HG03342 (cell line): ENCODE measurements around the gene CMTM8.

Experiments used
- ATAC-seq: cut with Tn5 transposase; IDR thresholded peaks from one replicate; pipeline ENCODE4 v1.9.1; 2021; ENCODE audit warnings: mild to moderate bottlenecking, moderate library complexity; ENCODE audit not compliant: unreplicated experiment

The CMTM8 gene

DNA sequence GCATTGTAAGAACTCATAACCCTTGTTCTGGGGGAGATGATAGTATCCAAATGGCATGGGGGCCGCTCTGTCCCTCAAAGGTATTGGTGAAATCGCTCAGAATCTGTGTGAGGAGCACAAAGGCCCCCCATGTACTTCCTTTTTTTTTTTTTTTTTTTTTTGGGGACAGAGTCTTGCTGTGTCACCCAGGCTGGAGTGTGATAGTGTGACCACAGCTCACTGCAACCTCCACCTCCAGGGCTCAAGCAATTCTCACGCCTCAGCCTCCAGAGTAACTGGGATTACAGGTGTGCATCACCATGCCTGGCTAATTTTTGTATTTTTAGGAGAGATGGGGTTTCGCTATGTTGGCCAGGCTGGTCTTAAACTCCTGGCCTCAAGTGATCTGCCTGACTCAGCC is 37.0 kb downstream of the CMTM8 start:
- ATAC-seq, result no peak

DNA sequence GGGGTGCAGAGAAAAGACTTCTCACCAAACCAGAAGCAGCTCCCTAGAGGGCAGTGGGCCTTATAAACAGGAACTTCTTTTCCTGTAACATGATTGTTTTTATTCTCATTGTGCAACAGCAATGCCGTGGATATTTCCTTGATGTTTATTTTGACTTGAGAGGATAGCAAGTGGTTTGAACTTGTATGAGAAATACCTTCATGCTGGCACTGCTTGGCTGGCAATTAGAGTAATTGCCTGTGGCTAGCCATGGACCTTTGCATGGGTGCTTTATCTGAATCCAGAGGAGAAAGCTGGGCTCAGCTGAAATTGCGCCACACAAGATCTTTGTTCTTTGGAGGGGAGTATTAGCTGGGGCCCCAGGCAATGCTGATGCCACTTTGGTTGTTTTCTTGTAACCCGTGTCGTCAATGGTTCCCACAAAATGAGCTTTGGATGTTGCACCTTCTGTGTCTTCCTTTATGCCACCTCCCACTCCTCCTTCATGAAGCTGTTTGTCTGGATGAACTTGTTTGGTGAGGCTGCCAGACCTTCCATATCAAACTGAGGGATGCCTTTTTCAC is 37.9 kb downstream of the CMTM8 start:
- ATAC-seq, result no peak

DNA sequence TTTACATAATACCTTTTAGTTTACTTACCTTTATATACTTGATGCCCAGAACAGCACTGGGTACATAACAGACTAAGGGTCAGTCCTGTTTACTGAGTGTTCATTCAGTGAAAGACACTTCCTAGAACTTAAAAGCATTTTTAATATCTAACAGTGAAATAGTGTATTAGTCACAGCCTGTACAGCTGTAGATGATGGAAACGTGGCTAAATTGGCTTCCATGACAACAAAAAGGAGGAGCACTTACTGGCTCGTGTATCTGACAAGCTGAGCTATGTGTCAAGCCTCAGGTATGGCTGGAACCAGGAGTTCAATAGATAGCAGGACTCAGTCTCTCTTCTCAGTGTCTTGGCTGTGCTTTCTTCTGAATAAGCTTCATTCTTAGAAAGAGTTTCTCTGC is 40.2 kb downstream of the CMTM8 start:
- ATAC-seq, result no peak

DNA sequence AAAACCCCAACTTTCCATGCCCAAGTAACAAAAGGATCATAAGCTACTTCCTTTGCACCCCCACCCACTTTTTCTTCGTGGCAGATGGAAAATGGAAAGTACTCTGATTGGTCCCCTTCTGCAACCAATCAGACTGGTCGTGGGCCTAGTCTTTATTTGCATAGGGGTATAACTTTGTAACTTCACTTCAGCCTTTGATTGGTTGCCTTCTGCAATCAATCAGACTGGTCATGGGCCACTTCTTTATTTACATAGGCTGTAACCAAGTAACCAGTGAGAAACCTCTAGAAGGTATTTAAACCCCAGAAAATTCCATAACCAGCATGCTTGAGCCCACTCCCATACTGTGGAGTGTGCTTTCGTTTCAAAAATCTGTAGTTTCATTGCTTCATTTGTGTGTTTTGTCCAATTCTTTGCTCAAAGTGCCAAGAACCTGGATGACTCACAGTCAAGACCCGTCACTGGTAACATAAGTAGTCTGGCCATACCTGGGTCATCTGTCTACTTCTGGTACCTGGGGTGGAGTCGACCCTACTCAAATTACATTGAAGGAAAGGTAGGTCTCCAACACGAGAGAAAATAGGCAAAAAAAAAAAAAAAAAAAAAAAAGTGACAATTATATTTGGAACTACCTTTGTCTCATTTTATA is 41.9 kb downstream of the CMTM8 start:
- ATAC-seq, result no peak

DNA sequence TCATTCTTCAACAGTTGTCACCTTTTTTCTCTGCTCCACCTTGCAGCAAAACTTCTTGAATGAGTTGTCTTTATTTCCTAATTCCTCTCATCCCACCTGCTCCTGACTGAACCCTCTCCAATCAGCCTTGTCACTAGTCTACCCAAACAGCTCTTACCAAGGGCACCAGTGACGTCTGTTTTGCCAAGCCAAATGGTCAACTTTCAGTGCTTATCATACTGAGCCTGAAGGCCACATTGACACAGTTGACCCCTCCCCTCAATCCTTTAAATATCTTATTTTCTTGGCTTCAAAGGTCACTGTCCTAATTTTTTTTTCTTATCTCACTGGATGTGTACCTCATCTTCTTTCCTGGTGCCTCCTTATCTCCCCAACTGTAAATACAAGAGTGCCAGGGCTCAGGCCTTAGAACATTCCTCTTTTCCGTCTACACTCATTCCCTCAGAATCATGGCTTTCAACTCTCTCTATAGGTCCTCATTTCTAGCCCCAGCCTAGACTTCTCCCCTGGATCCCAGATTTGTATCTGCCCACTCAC is 43.2 kb downstream of the CMTM8 start:
- ATAC-seq, result no peak

DNA sequence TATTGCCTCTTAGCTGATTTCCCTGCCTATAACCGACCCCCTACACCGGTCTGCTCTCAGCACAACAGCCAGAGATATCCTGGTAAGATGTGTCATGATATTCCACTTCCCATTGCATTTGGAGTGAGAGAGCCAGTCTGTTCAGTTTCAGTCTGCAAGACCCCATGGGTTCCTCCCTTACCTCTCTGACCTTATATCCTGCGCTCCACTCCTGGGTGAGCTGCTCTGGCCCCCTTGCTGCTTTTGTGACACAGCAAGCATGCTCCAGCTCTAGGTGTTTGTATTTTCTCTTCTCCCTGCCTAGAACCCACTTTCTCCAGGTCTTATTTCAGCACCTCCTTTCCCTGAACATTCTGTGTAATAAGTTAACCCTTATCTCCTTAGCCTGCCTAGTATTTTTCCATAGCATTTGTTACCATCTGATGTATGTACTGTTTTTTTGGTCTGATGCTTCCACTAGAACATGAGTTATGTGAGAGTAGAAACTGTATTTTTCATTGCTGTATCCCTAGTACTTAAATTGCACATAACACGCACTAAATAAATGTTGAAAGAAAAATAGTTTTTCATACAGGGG is 44.2 kb downstream of the CMTM8 start:
- ATAC-seq, result no peak

DNA sequence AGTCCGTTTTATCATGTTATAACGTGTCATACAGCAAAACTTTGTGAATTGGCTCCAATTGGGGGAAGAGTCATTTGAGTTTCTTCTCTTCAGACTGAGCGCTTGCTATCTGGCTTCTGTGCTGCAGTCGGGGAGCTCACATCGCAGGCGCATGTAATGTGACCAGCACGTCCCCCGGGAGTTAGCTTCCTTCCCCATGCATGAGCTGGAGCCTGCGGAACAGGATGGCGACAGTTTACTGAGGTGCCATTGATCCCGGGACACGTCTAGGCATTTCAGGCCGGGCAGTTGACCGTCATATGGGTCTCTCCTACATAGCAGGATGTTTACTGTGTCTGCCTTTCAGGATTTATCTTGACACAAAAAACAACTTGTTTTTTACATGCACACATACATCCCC is 44.8 kb downstream of the CMTM8 start:
- ATAC-seq, result no peak

DNA sequence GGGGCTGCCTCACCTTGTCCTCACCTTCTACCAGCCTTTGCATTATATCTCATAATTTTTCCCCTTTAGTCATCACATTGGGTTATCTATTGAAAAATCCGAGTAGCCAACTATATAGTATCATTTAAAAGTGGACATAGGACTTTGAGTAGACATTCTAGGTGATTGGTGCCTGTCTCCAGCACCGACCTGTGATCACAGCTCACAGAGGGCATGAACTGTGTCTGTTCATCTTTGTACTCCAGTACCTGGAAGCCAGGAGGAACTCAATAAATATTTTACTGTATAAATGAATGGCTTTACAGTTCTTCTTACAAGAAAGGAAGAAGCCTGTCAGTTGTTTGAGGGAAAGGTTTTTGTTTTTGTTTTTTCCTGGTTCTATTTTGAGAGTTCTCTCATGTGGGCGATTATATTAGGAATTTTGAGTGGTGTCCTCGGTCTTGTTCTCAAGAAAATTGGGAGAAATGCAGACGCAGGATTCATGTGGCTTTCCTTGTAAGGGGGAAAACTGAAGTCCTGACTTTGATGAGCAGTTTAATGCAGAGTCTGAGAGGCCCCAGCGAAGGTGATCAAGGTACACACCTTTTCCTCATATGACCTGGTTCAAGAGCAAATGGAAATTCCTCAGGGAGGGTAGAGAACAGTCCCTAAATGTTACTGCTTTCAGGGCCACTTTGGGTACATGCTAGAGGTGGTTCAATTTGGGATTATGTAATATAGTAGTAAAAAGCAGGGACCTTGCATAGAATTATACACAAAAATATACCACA is 46.1 kb downstream of the CMTM8 start:
- ATAC-seq, result no peak

DNA sequence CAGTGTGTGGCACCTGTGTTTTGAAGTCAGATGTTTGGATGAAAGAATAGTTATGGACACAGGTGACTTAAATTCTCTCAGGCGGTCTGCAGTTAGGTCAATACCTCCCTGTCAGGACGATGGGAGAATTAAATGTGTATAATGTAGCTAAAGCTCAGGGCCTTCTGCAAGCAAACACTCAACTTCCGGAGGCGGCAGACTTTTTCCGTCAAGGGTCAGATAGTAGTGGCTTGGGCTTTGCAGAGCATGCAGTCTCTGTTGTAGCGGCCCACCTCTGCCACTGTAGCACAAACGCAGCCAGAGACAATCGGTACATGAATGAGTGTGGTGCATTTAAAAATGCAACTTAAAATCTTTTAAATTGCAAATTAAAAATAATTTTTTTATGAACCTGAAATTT is 47.4 kb downstream of the CMTM8 start:
- no peak for ATAC-seq

DNA sequence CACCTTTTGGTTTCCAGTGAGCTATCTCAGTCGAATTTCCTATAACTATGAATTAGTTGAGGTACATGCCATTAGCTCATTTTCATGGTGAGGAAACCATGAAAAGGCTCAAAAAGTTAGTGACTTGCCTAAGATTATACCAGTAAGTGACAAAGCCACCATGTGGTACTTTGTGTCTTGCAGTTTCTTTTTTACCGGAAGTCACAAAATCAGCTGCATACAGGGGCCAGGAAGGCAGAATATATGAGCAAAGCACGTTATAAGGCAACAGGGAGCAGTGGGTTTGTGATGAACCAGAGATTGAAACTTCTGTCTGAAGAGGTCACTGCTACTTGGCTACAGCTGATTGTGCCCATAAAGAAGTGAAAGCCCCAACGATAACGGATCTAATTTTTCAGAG is 50.3 kb downstream of the CMTM8 start:
- no peak for ATAC-seq

DNA sequence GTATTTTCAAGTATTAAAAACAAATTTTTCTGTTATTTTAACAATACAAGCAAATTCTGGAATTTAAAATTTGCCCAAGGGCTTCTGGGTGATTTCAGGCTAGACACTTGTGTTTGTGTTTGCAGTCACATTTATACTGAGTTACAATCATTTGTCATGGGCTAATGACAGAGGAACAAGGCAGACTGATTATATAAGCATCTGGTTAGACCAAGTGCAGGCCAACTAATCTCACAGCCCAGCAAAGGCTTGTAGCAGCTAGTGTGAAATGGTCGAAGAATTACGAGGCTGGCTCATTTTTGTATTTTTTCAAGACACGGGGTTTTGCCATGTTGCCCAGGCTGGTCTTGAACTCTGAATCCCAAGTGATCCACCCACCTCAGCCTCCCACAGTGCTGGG is 52.1 kb downstream of the CMTM8 start:
- no peak for ATAC-seq

DNA sequence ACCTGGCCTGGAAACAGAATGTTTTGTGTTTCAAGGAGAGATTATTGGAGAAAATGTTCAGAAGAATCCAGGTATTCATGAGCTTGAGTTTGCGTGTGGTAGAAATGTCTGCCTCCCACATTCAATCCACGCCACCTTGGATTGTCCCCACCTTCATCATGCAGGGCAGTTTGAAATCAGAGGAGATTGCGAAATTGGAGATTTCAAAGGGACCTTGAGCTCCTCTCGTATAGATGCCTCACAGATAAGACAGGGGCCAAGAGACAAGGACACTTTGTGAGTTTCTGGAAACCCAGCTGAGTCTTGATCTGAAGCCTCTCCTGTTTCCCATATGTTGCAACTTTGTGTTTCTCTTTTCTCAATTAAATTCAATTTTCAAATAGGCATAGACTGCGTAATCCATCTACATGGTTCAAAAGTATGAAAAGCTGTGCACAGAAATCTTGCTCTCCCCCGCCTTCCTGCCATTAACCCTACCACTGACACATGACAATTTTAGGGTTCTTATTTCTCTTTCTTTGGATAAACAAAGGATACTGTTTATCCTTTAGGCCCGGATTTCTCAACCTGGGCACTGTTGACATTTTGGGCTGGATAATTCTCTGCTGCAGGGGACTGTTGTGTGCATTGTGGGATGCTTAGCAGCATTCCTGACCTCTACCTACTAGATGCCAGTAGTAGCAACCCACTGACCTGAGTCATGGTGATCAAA is 53.8 kb downstream of the CMTM8 start:
- ATAC-seq, result no peak

DNA sequence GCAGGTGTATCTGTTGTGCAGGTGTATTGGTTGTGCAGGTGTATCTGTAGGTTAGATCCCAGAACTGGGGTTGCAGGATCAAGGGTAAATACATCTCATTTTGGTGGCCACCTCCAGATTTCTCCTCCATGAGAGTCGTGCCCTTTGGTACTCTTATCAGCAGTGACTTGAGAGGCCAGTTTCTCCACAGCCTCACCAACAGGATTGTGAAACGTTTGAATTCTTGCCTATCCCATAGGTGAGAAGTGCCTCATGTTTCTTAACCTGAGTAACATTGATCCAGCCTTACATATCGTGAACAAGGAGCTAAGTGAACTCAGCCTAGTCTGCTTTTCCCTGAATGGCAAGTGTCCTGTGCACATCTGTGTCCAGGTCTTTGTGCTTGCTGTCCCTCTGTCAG is 55.4 kb downstream of the CMTM8 start:
- ATAC-seq, result no peak

DNA sequence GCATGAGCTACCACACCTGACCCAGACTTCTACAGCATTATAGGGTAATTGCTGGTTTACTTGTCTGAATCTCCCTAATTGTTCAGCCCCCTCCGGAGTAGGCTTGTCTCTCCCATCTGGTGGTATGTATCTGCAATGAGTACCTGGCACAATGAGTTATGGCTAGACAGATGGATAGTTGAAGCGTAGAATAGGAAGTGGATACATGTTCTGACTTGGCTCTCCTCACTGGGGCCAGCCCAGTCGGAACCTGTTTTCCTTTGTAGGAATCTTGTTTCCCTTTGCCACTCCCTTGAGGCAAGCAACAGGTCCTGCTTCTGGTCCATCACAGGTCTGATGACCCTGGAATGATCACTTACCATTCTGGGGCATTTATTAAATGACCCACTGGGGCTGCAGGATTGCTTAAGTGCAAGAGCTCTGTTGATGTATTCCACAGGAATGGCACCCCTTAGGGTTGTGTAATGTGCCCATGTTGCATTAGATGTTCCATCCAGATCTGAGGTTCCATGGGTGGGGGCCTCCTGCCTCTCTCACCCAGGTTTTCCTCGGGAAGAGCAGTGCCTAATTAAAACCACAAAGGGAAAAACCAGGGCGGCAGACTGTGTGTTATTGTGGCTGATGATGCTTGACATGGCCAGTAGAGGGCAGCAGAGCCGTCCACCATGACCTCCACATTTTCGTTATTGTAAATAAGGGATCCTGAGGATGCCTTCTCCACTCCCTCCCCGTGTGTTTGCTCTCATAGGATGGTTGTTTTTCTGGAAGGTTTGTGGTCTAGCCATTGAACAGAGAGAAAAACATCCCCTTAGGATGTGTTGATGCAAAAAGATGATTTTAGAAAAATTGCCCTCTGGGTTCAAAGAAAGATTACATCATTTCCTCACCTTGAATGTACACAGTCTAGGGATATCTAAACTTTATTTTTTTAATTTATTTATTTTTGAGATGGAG is 58.0 kb downstream of the CMTM8 start:
- no peak for ATAC-seq

DNA sequence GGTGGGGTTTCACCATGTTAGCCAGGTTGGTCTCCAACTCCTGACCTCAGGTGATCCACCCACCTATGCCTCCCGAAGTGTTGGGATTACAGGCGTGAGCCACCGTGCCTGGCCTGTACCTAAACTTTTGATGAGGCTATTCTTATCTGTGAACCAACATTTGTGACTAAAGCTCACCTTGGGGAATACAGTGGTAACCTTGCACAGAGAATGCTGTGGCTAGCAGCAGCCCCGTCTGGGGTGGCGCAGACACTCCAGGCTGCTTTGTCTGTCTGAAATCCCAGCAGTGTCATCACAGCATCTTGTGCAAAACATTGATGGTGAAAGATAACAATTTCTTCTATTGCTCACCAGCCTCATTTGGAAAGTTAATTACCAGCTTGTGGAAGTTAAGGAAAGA is 58.9 kb downstream of the CMTM8 start:
- ATAC-seq, result no peak

DNA sequence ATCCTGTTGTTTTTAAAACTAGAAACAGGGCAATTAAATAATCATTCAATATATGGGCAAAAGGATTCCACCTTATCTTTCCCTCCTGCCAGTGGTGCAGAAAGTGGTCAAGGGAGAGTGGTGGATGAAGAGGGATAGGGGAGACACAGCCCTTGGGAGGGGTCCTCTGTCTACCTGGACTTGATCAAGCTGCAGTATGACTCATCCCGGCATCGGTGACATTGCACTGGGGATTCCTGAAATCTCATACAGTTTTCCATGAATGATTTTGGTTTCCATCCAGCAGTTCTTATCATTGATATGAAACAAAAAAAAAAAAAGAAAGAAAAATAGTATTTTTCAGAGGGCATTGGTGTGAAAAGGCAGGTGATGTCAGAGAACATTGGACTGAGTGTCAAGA is 62.9 kb downstream of the CMTM8 start:
- ATAC-seq, result no peak

DNA sequence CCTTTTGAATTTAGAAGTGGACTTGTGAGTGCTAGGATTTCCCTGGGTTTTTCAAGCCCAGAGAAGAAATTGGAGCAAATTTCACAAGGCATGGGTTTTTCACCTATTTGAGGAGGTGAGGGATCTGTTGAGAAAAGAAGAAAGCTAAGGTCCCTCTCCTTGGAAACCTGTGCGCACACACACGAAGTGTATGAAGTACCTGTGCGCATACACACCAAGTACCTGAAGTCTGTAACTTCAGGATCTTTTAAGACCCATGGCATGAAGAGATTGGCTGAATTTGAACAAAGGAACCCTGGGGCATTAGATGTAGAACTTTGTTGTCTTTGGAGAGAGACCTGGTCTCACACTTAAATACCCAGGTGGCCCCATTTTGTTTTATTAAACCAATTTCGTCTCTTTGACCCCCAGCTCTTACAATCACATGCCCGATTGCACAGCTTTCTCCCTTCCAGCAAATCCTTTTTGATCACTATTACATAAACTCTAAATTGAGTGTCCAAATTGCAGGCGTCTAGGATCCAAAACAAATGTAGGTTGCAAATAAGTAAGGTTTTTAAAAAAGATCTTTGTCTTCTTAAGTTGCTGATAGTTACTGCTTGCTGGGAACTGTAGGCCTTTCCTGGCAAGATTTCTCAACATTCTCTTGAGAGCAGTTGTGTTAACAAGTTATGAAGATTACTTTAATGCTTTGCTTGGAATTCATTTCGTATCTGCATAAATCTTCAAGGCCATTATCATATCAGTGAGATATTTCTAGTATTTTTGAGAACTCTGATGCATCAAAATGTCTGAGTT is 64.3 kb downstream of the CMTM8 start:
- no peak for ATAC-seq

DNA sequence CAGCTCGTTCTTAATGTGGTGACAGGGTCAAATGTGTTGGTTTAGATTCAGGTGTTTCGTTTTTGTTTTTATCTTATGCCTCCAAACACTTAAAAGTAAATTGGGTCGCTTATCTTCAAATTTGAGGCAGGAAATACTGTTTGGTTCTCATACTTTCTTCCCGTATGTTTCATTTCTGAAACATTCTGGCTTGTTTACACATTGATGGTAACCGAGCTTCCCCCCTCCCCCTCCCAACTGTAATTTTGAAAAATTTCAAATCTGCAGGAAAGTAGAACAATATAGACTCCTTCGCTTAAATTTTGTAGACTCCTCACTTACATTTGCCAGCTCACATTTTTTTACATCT is 64.9 kb downstream of the CMTM8 start:
- no peak for ATAC-seq
